Adrenal gland (tissue), 5 donors: ENCODE data around the gene CAMTA1.

Experiments used
- CTCF ChIP-seq, 6 experiments: fragments of 450-650 bp in 4 of 6; fragments of 200-600 bp in 2 of 6; sonication (generic) in 1 of 6; IDR thresholded peaks; 1 replicate in 5 of 6; 2 replicates in 1 of 6; pipeline versions ENCODE4 v1.5.1 to v1.8.0; 2016 to 2021; ENCODE audit warnings: antibody characterized with exemption in 6 of 6, mild to moderate bottlenecking in 2 of 6, moderate library complexity in 1 of 6
- POLR2A ChIP-seq, 2 donors: fragments of 450-650 bp; IDR thresholded peaks; one replicate each; pipeline ENCODE4 v1.6.1; 2017; ENCODE audit warnings: antibody characterized with exemption in 2 of 2, mild to moderate bottlenecking in 2 of 2, moderate library complexity in 1 of 2
- donor health status: DM: no; HTN: no; CAD: no.

GRCh38 chr1:7595336-7595735 lies 810.1 kb downstream of the CAMTA1 start:
- TF ChIP-seq CTCF (IDR thresholded peaks at IDR 0.05): no peak
- no peak for TF ChIP-seq POLR2A (IDR thresholded peaks at IDR 0.05)
